Measurements from ENCODE around the gene TRIM34. TPM values are rescaled to one million over a fixed set of nuclear protein-coding genes. Genes with fewer than 3 reads are reported as not detected.
"Not testable (repeated sequence)": the region's sequence is repeated elsewhere in the genome, so short reads cannot be mapped to it uniquely, and the experiment has no call there.

TRIM34 gene
- total RNA-seq, 1 donor from 2014 or later = 7.8 TPM

DNA sequence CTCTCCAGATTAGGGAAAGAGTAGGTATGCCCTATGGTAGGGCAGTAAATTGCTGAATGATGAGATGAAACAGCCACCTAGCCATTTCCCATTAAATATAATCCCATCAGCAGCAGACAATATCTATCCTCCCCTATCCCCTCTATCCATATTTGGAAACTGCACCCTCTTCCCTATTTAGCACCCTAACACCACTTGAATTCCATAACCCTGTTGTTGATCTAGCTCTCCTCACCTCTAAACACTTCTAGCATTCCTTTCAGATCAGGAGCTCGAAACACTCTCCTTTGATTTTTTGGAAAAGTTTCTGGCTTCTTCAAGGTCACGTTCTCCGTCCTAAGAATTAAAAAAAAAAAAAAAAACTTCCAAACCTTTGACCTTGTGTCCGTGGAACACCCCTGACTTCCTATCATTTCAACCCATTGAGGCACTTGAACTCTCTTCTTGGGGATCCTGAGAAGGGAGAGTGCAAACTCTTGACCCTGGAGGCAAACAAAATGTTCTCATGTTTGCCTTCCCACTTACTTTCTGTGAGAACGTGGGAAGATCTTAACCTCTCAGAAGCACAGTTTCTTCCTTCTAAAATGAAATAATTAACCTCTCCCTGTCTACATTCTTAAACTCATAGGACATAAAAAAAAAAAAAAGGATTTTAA, 41.1 kb downstream of the TRIM34 start:
- DNase-seq (ENCODE audit: low read depth) = no peak
- H3K4me3 ChIP-seq (ENCODE audit: low read depth, low read length) = no peak overlapping the region
- TF ChIP-seq, protein P1, sequence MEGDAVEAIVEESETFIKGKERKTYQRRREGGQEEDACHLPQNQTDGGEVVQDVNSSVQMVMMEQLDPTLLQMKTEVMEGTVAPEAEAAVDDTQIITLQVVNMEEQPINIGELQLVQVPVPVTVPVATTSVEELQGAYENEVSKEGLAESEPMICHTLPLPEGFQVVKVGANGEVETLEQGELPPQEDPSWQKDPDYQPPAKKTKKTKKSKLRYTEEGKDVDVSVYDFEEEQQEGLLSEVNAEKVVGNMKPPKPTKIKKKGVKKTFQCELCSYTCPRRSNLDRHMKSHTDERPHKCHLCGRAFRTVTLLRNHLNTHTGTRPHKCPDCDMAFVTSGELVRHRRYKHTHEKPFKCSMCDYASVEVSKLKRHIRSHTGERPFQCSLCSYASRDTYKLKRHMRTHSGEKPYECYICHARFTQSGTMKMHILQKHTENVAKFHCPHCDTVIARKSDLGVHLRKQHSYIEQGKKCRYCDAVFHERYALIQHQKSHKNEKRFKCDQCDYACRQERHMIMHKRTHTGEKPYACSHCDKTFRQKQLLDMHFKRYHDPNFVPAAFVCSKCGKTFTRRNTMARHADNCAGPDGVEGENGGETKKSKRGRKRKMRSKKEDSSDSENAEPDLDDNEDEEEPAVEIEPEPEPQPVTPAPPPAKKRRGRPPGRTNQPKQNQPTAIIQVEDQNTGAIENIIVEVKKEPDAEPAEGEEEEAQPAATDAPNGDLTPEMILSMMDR (conservative IDR thresholded peaks at IDR 0.05; ENCODE audit: low read depth, low read length) = no peak

DNA sequence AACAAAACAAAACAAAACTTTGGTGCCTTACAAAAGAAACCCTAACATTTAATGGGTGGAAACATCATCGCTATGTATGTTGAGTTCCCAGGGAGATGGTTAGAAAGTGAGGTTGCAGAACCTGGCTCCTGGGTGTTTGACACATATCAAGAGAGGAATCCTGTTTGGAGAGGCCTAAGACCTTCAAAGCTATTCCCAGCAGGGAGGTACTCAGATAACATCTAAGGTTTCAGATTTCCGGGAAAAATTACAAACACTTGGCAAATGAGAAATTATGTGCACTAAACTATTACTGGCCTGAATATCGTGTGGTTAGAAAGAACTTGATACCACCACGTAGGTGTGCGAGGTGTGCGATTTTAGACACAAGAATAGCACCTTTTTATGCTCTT, 41.6 kb downstream of the TRIM34 start:
- no peak overlapping the region for H3K4me3 ChIP-seq (ENCODE audit: low read depth, low read length)
- TF ChIP-seq, protein P1 (conservative IDR thresholded peaks at IDR 0.05; ENCODE audit: low read depth, low read length) = no peak
- DNase-seq (ENCODE audit: low read depth) = no peak

DNA sequence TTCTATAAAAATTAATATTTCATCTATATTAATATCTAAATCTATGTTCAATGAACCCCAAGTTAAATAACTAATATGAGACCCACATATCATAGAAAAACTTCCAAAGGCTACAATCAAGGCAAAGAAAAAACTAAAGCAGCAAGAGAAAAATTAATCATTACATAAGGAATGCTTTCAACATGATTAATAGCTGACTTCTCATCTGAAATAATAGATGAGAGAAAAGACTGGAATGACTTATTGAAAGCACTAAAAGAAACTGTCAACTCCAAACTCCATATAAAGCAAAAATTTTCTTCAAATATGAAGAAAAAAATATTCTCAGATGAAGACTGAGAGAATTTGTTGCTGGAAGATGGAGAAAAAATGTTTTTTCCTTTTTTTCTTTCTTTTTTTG, 47.0 kb downstream of the TRIM34 start:
- TF ChIP-seq, protein P1 (conservative IDR thresholded peaks at IDR 0.05; ENCODE audit: low read depth, low read length) = no peak
- no peak for DNase-seq (ENCODE audit: low read depth)
- no peak overlapping the region for H3K4me3 ChIP-seq (ENCODE audit: low read depth, low read length)

DNA sequence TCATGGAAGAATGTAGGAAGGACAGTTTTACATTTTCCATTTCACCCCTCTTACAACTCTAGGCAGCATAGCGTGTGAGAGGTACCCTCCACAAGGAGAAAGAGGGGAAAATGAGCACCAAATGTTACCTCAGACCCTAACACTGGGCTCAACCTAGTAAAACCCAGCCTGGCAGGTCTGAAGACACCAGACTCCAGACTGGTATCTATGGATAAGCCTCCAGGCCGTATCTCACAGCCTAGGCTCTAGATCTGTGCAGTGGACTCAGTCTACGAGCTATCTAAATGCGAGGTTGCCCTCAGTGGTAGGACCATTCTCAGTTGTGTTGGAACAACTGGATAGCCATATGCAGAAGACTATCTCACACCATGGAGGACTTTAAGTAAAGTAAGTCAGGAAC, 49.6 kb downstream of the TRIM34 start:
- DNase-seq (ENCODE audit: low read depth) = no peak
- H3K4me3 ChIP-seq (ENCODE audit: low read depth, low read length) = no peak overlapping the region
- TF ChIP-seq, protein P1 (conservative IDR thresholded peaks at IDR 0.05; ENCODE audit: low read depth, low read length) = no peak

DNA sequence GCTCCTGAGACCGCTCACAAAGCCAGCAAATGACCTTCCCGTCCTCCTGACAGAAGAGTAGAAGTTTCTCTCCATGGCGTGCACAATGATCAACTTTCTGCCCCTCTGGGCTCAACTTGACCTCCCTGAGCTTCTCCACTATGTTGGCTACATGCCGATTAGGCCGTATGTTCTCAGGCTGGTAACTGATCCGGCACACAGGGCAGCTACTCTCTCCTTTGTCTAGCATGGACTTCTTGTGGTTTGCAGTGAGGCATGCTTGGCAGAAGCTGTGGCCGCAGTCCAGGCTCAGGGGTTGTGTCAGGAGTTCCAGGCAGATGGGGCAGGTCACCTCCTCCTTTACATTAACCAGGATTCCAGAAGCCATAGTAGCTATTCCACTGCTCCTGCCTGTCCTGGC, 55.0 kb downstream of the TRIM34 start:
- no peak overlapping the region for H3K4me3 ChIP-seq (ENCODE audit: low read depth, low read length)
- no peak for DNase-seq (ENCODE audit: low read depth)
- TF ChIP-seq, protein P1 (conservative IDR thresholded peaks at IDR 0.05; ENCODE audit: low read depth, low read length) = no peak

DNA sequence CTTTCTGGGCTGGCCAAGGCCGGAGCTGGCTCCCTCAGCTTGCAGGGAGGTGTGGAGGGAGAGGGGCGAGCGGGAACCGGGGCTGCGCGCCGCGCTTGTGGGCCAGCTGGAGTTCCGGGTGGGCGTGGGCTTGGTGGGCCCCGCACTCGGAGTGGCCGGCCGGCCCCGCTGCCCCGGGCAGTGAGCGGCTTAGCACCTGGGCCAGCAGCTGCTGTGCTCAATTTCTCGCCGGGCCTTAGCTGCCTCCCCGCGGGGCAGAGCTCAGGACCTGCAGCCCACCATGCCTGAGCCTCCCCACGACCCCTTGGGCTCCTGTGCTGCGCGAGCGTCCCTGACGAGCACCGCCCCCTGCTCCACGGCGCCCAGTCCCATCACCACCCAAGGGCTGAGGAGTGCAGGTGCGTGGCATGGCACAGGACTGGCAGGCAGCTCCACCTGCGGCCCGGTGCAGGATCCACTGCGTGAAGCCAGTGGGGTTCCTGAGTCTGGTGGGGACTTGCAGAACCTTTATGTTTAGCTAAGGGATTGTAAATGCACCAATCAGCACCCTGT, 58.2 kb downstream of the TRIM34 start:
- H3K4me3 ChIP-seq (ENCODE audit: low read depth, low read length); DNase-seq (ENCODE audit: low read depth): not testable (repeated sequence)

DNA sequence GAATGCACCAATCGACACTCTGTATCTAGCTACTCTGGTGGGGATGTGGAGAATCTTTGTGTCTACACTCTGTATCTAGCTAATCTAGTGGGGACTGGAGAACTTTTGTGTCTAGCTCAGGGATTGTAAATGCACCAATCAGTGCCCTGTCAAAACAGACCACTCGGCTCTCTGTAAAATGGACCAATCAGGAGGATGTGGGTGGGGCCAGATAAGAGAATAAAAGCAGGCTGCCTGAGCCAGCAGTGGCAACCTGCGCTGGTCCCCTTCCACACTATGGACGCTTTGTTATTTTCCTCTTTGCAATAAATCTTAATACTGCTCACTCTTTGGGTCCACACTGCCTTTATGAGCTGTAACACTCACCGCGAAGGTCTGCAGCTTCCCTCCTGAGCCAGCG, 58.8 kb downstream of the TRIM34 start:
- DNase-seq (ENCODE audit: low read depth) = not testable (repeated sequence)
- H3K4me3 ChIP-seq (ENCODE audit: low read depth, low read length) = peak overlapping the region; percentile 53

DNA sequence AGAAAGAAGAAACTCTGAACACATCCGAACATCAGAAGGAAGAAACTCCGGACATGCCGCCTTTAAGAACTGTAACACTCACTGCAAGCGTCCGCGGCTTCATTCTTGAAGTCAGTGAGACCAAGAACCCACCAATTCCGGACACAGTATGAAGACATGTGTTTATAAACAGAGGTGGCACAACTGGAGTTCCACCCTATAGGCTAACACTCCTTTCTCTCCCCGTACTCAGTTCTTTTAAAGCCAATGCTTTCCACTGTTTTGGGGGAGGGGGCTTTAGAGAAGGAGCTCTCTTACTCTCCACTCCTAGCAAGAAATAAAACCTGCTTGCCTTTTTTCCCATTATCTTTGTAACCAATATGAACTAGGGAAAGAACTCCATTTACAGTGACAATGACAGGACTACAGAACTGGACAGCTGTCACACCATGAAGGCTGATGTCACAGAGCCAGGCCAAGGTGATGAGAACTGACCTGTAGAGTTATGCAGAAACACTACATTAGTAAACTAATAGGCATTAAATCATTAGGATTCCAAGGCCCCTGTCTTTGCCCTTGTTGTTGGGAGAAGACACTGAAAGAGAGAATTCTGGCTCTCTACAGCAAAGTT, 59.3 kb downstream of the TRIM34 start:
- no peak for DNase-seq (ENCODE audit: low read depth)
- H3K4me3 ChIP-seq (ENCODE audit: low read depth, low read length) = peak overlapping the region; percentile 53
- TF ChIP-seq, protein P1 (conservative IDR thresholded peaks at IDR 0.05; ENCODE audit: low read depth, low read length) = no peak
